GM18951 (cell line): ENCODE measurements around the gene FHDC1.

ENCODE experiments used
- POLR2A ChIP-seq: IDR thresholded peaks from 4 replicates; pipeline ENCODE4 v1.6.1; 2011; ENCODE audit warnings: mild to moderate bottlenecking; ENCODE audit not compliant: insufficient read length, insufficient read depth; ENCODE audit errors: extremely low read depth
- in situ Hi-C: fragments of 300-500 bp; cut with MboI; formaldehyde crosslinking; loops from one replicate; pipeline ENCODE4 v1.12.0; 2022; ENCODE audit warnings: low sequenced_read_pairs, mixed read lengths, inconsistent platforms; ENCODE audit not compliant: unreplicated experiment

FHDC1 gene

GRCh38 chr4:152972821-152973628, 36.9 kb downstream of the FHDC1 start:
- in situ Hi-C loops, result no loop called here

DNA sequence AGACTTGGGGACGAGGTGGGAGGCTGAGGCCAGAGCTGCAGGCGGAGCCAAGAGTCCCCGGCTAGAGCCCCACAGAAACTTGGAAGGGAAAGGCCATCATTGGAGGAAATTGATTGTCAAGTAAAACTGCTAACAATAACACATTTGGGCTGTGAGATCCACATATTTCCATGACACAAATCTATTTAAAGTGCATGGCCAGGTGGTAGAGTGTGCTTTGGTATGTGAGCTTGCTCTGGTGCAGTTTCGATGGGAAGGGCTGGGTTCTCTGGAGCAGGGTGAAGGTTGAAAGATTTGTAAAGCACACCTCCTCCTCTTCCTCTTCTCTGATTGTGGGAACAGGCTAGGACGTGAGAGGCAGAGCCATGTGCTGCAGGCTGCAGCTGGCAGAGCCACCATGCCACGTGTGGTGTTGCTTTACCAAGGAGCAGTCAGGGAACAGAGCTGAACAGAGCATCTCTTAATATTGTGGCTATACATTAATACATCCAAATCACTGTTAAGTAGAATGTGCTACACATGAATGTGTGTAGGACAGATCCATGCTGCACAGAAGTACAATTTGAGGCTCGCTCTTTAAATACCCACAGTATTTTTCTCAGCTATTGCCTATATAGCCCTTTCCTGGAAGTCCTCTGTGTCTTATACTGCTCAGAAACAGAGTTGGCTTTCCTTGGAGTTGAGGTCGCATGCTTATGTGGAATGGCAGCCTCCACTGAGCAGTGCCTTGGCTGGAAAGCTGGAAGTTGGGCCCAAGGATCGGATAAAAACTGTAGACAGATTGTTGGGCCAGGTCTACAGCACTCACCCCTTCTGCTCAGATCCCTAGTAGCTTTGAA, 37.7 kb downstream of the FHDC1 start:
- TF ChIP-seq POLR2A, result no peak
- in situ Hi-C loops, result no loop called here

More at GRCh38 chr4:152972821-152973628, 36.9 kb downstream of the FHDC1 start:
- no peak for TF ChIP-seq POLR2A

GRCh38 chr4:152974468-152975379, 38.6 kb downstream of the FHDC1 start:
- in situ Hi-C loops, result no loop called here
- TF ChIP-seq POLR2A, result no peak

- in situ Hi-C loops, result no loop called here
- TF ChIP-seq POLR2A, result no peak
Observed at GRCh38 chr4:152975380-152976211, 39.5 kb downstream of the FHDC1 start.

- TF ChIP-seq POLR2A, result no peak
- in situ Hi-C loops, result no loop called here
Observed at GRCh38 chr4:152976212-152976761, 40.2 kb downstream of the FHDC1 start.

DNA sequence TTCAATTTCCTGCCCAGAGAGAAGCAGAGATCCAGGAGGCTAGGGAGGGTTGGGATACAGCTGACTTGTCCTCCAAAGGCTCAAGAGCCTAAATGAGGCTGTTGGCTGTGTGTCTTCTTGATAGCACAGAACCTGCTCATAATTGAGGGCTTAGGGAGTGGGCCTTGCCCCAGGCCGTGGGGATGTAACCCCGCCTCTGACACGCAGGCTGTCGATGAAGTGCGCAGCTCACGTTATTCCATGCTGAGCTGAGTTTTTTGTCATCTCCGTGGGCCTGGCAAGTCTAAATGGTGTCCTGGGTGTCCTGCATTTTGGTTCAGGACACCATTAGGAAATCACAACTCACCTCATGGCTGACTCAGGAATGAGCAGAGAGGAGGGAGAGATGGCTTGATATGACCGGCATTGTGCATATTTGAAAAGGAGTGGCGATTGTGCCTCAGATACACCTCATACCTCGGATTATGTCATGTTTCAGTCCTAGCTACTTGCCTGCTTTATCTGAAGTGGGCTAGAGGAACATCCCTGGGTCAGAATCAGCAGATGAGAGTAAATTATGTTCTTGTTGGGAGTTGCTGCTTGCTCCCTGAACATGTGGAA, 43.7 kb downstream of the FHDC1 start:
- TF ChIP-seq POLR2A, result no peak
- in situ Hi-C loops, result no loop called here

- TF ChIP-seq POLR2A, result no peak
- in situ Hi-C loops, result no loop called here
Observed at GRCh38 chr4:152981278-152981677, 45.2 kb downstream of the FHDC1 start.

- TF ChIP-seq POLR2A, result no peak
- in situ Hi-C loops, result no loop called here
Observed at GRCh38 chr4:152981842-152982241, 45.7 kb downstream of the FHDC1 start.

DNA sequence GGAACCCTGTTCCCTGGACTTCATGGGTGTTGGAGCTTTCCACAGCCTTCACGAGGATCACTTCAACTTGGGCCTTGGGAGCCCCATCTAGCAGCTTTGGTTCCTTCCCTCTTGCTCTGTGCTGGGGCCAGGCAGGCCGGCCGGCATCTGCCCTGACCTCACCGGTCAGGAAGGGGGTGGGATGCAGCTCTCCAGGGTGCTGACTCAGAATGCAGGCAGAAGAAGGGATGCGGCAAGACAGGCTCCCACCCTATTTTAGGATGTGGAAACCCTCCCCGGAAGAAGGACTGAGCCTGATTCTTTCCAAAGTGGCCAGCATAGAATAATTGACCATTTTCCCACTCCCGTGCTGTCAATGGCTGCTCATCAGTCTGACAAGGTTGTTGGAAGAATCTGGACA, 47.1 kb downstream of the FHDC1 start:
- in situ Hi-C loops, result no loop called here
- TF ChIP-seq POLR2A, result no peak

DNA sequence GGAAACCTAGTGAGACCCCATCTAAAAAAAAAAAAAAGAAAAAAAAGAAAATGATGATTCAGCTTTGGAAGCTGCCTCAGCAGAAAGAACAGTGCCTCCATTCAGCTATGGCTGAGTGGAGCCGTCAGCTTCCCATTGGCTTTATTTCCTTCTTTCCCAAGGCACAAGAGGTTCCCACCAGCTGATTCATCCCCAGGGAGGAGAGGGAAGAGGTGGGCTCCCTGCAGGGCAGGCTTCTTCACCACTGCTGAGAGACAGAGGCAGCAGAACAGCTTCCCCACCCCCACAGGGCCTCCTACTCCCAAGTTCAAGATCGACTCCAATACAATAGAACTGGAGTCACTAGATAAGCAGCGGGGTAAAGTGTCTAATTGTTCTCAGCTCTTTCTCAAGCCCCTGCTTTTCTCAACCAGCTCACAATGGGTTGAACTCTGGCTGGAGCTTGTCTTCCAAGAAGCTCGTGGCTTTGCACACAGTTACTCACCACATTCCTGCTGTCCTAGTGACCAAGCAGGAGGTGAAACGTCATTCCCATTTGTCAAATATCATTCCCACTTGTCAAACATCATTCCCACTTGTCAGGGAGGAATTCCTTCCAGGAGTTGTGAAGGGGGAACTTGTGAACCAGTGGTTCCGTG, 47.8 kb downstream of the FHDC1 start:
- no peak for TF ChIP-seq POLR2A
- in situ Hi-C loops, result no loop called here
